Natural killer cell (primary cell): Measurements from ENCODE around the gene DGKA. TPM values are rescaled to one million over a fixed set of nuclear protein-coding genes. Genes with fewer than 3 reads are reported as not detected.
"Not testable (repeated sequence)": the region's sequence is repeated elsewhere in the genome, so short reads cannot be mapped to it uniquely, and the experiment has no call there.

Experiments used
- ATAC-seq, 3 donors: fragments of 150-1000 bp in 2 of 3; fragments of 200-7000 bp in 1 of 3; cut with Tn5 transposase; 1 replicate in 1 of 3; 2 replicates in 2 of 3; pipeline ENCODE4 v1.10.0; 2021; ENCODE audit warnings: mild to moderate bottlenecking in 2 of 3, moderate library complexity in 2 of 3
- DNase-seq, 2 donors: peaks; one replicate each; pipeline versions ENCODE4 v3.0.0 to v3.0.0-alpha.2; 2013 to 2021; ENCODE audit warnings: mixed read lengths in 1 of 2
- H3K27ac ChIP-seq: one replicate; pipeline ENCODE4 v1.5.1; 2013; ENCODE audit warnings: mild to moderate bottlenecking, low read length
- H3K27me3 ChIP-seq: one replicate; pipeline ENCODE4 v1.6.1; 2013; ENCODE audit warnings: low read length; ENCODE audit not compliant: control insufficient read depth, insufficient read depth
- H3K36me3 ChIP-seq: one replicate; pipeline ENCODE4 v1.6.1; 2013; ENCODE audit warnings: low read length; ENCODE audit not compliant: control insufficient read depth, insufficient read depth
- H3K4me1 ChIP-seq: one replicate; pipeline ENCODE4 v1.6.1; 2013; ENCODE audit warnings: low read length; ENCODE audit not compliant: control insufficient read depth, insufficient read depth
- H3K4me3 ChIP-seq: one replicate; pipeline ENCODE4 v1.5.1; 2013; ENCODE audit warnings: low read length
- H3K9me3 ChIP-seq: one replicate; pipeline ENCODE4 v1.6.1; 2013; ENCODE audit warnings: low read length; ENCODE audit not compliant: control insufficient read depth, insufficient read depth
- H3K27ac Mint-ChIP-seq, 2 donors: one replicate each; pipeline ENCODE4 v1.8.0; 2022; ENCODE audit warnings: mild to moderate bottlenecking in 2 of 2, mixed read lengths in 2 of 2, moderate library complexity in 1 of 2
- H3K27me3 Mint-ChIP-seq, 2 donors: one replicate each; pipeline ENCODE4 v1.8.0; 2022; ENCODE audit warnings: low read depth in 2 of 2, mixed read lengths in 2 of 2
- H3K36me3 Mint-ChIP-seq: one replicate; pipeline ENCODE4 v1.8.0; 2022; ENCODE audit warnings: mixed read lengths
- H3K4me1 Mint-ChIP-seq, 2 donors: one replicate each; pipeline ENCODE4 v1.8.0; 2022; ENCODE audit warnings: mixed read lengths in 2 of 2
- H3K4me3 Mint-ChIP-seq: one replicate; pipeline ENCODE4 v1.8.0; 2022; ENCODE audit warnings: mild to moderate bottlenecking, moderate library complexity, mixed read lengths
- H3K9me3 Mint-ChIP-seq, 2 donors: one replicate each; pipeline ENCODE4 v1.8.0; 2022; ENCODE audit warnings: mixed read lengths in 2 of 2
- WGBS: methylation state at CpG from one replicate; pipeline ENCODE4 v1.1.7; 2013; ENCODE audit warnings: missing lambda C conversion rate; ENCODE audit not compliant: insufficient coverage; 5-methylcytosine and 5-hydroxymethylcytosine counted together
- intact Hi-C: fragments of 100-400 bp; cut with micrococcal nuclease; formaldehyde crosslinking; loops from one replicate; pipeline ENCODE4 v1.14.2; 2022
- total RNA-seq, 4 donors: library from RNA; stranded (reverse); fragments of 120-200 nt in 1 of 4; gene quantifications; one replicate each; pipeline versions ENCODE4 v1.2.3 to v1.2.4, GENCODE V29; 2013 to 2022
- TF ChIP-seq, protein P1 (sequence below): fragments of 200-600 bp; IDR thresholded peaks from one replicate; pipeline ENCODE4 v1.8.0; 2022; ENCODE audit warnings: antibody characterized with exemption

The DGKA gene
- total RNA-seq, 3 donors from 2014 or later (not counting 1 experiment from before 2014, with no cell fraction given) = 137 to 145 (median 142) TPM

DNA sequence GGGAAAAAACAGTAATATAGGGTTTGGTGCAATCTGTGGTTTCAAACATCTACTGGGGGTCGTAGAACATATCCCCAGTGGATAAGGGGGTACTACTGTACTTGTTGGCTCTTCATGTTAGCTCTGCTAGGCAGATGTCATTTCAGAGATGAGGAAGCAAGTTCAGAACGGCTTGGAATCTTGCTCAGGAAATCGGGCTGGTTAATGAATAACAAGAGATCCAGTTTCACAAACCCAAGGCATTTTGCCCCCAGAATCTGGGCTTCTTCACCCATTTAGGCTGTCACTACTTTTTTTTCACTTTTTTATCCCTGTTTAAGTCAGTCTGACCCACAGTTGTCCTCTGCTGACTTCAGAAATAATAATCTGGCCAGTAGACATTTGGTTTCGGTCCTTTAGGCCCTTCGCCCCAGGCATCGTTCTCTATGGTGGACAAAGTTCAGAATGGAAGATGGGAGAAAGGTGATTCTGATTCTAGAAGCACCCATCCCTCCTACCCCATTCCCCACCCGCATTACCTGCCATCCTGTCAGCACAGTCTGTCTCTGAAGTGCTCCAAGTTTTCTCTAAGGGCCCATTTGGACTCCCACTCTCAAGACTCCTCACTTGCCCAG lies 70.6 kb downstream of the DGKA start:
- WGBS = 72% methylated on average over 5 of the region's 7 CpGs

GRCh38 chr12:56003376-56003775 lies 72.4 kb downstream of the DGKA start:
- 94% methylated on average over 5 of the region's 5 CpGs for WGBS
- H3K4me3 Mint-ChIP-seq, H3K27ac ChIP-seq, intact Hi-C loops, ATAC-seq, H3K4me3 ChIP-seq, H3K36me3 Mint-ChIP-seq, H3K9me3 Mint-ChIP-seq, H3K27me3 ChIP-seq, DNase-seq, H3K27ac Mint-ChIP-seq, H3K27me3 Mint-ChIP-seq, H3K9me3 ChIP-seq, H3K36me3 ChIP-seq: not testable (repeated sequence)
- H3K4me1 Mint-ChIP-seq = peaks cover 7 to 13% of the 10 kb centered on the region in 2 donors
- H3K4me1 ChIP-seq = peaks cover 12% of the 10 kb centered on the region

More for the DNA sequence above, 70.6 kb downstream of the DGKA start:
- H3K27me3 Mint-ChIP-seq = no peaks in the 10 kb centered on the region
- H3K36me3 Mint-ChIP-seq = no peaks in the 10 kb centered on the region
- peaks cover 3% of the 10 kb centered on the region for H3K36me3 ChIP-seq
- H3K4me1 ChIP-seq = peaks cover 14% of the 10 kb centered on the region
- no peaks in the 10 kb centered on the region for H3K9me3 Mint-ChIP-seq
- no peak overlapping the region for H3K27ac Mint-ChIP-seq
- no peaks in the 10 kb centered on the region for H3K27me3 ChIP-seq
- H3K9me3 ChIP-seq = no peaks in the 10 kb centered on the region
- no peak overlapping the region for H3K27ac ChIP-seq
- H3K4me3 Mint-ChIP-seq = no peak overlapping the region
- intact Hi-C loops = no loop called here
- H3K4me1 Mint-ChIP-seq = peaks cover 7 to 12% of the 10 kb centered on the region in 2 donors
- ATAC-seq = no peak
- DNase-seq = no peak
- TF ChIP-seq, protein P1, sequence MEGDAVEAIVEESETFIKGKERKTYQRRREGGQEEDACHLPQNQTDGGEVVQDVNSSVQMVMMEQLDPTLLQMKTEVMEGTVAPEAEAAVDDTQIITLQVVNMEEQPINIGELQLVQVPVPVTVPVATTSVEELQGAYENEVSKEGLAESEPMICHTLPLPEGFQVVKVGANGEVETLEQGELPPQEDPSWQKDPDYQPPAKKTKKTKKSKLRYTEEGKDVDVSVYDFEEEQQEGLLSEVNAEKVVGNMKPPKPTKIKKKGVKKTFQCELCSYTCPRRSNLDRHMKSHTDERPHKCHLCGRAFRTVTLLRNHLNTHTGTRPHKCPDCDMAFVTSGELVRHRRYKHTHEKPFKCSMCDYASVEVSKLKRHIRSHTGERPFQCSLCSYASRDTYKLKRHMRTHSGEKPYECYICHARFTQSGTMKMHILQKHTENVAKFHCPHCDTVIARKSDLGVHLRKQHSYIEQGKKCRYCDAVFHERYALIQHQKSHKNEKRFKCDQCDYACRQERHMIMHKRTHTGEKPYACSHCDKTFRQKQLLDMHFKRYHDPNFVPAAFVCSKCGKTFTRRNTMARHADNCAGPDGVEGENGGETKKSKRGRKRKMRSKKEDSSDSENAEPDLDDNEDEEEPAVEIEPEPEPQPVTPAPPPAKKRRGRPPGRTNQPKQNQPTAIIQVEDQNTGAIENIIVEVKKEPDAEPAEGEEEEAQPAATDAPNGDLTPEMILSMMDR = no peak
- H3K4me3 ChIP-seq = no peak overlapping the region

Other genes starting within 250 kb of the DGKA start
- gene ITGA7, start 223.3 kb upstream of the DGKA start, total RNA-seq = 1 to 10 TPM; 2.8 to 4.6 (median 4.3) TPM
- 10 to 100 TPM; 75.8 to 83.7 (median 81.0) TPM for gene BLOC1S1, start 215.1 kb upstream of the DGKA start, total RNA-seq
- gene RDH5, start 210.8 kb upstream of the DGKA start, total RNA-seq = 10 to 100 TPM in 2 of 3 donors, 1 to 10 TPM in 1; 9.6 to 19.0 (median 10.1) TPM
- gene CD63, start 202.2 kb upstream of the DGKA start, total RNA-seq = 100 to 1,000 TPM; 296 to 441 (median 319) TPM
- gene GDF11, start 188.0 kb upstream of the DGKA start, total RNA-seq = 10 to 100 TPM in 2 of 3 donors, 1 to 10 TPM in 1; 9.2 to 12.1 (median 10.2) TPM
- 10 to 100 TPM; 50.5 to 57.0 (median 51.2) TPM for gene SARNP, start 113.4 kb upstream of the DGKA start, total RNA-seq
- 10 to 100 TPM; 21.3 to 36.3 (median 23.1) TPM for gene ORMDL2, start 113.1 kb upstream of the DGKA start, total RNA-seq
- 10 to 100 TPM; 27.7 to 37.3 (median 34.4) TPM for gene DNAJC14, start 101.6 kb upstream of the DGKA start, total RNA-seq
- under 1 TPM in 2 of 3 donors, not detected in 1; 0.45 to 0.88 TPM for gene MMP19, start 88.2 kb upstream of the DGKA start, total RNA-seq
- gene PYM1, start 3.3 kb upstream of the DGKA start, total RNA-seq = 10 to 100 TPM; 18.5 to 21.2 (median 19.1) TPM
- gene PMEL, start 34.9 kb downstream of the DGKA start, total RNA-seq = under 1 TPM in 1 of 3 donors, not detected in 2; 0.35 TPM
- gene CDK2, start 35.7 kb downstream of the DGKA start, total RNA-seq = 10 to 100 TPM; 19.5 to 27.3 (median 27.3) TPM
- gene RAB5B, start 42.9 kb downstream of the DGKA start, total RNA-seq = 10 to 100 TPM; 69.4 to 80.0 (median 78.2) TPM
- 10 to 100 TPM; 11.0 to 15.9 (median 14.6) TPM for gene SUOX, start 66.1 kb downstream of the DGKA start, total RNA-seq
- 1 to 10 TPM; 4.4 to 5.5 (median 5.5) TPM for gene IKZF4, start 89.9 kb downstream of the DGKA start, total RNA-seq
- gene RPS26, start 110.8 kb downstream of the DGKA start, total RNA-seq = 10 to 100 TPM; 29.5 to 50.3 (median 35.5) TPM
- gene ERBB3, start 149.0 kb downstream of the DGKA start, total RNA-seq = under 1 TPM in 2 of 3 donors, not detected in 1; 0.26 to 0.66 TPM
- 10 to 100 TPM; 78.5 to 86.4 (median 79.7) TPM for gene PA2G4, start 173.4 kb downstream of the DGKA start, total RNA-seq
- 1,000 to 10,000 TPM; 2,342 to 3,083 (median 3,009) TPM for gene RPL41, start 185.5 kb downstream of the DGKA start, total RNA-seq
- 10 to 100 TPM; 12.0 to 24.3 (median 16.2) TPM for gene ZC3H10, start 187.1 kb downstream of the DGKA start, total RNA-seq
- 100 to 1,000 TPM; 198 to 215 (median 199) TPM for gene ESYT1, start 197.1 kb downstream of the DGKA start, total RNA-seq
- gene MYL6B, start 221.4 kb downstream of the DGKA start, total RNA-seq = 1 to 10 TPM; 6.7 to 8.9 (median 7.4) TPM
- 1,000 to 10,000 TPM in 2 of 3 donors, 100 to 1,000 TPM in 1; 881 to 1,204 (median 1,015) TPM for gene MYL6, start 227.2 kb downstream of the DGKA start, total RNA-seq